Body of pancreas (tissue), 4 donors: Measurements from ENCODE around the gene UBXN6. TPM values are rescaled to one million over a fixed set of nuclear protein-coding genes. Genes with fewer than 3 reads are reported as not detected.

Source experiments
- ATAC-seq: fragments of 150-250 bp; one replicate; pipeline ENCODE4 v1.9.1; 2016
- DNase-seq, 4 donors: peaks; one replicate each; pipeline ENCODE4 v3.0.0-alpha.2; 2019
- H3K27ac ChIP-seq, 4 donors: fragments of 200-600 bp; sonication (generic); 1 replicate in 3 of 4; 2 replicates in 1 of 4; pipeline versions ENCODE4 v1.5.1 to v1.6.1; 2016 to 2019; ENCODE audit warnings: mild to moderate bottlenecking in 1 of 4, mixed read lengths in 1 of 4, moderate library complexity in 1 of 4
- H3K27me3 ChIP-seq, 2 donors: fragments of 200-600 bp; sonication (generic); one replicate each; pipeline ENCODE4 v1.6.0; 2016; ENCODE audit warnings: mild to moderate bottlenecking in 1 of 2
- H3K36me3 ChIP-seq, 2 donors: fragments of 200-600 bp; sonication (generic); replicated peaks in 1 of 2; 2 replicates each; pipeline ENCODE4 v1.5.1; 2016; ENCODE audit warnings: low read depth in 2 of 2; ENCODE audit not compliant: insufficient read depth in 1 of 2
- H3K4me1 ChIP-seq: fragments of 200-600 bp; sonication (generic); one replicate; pipeline ENCODE4 v1.6.0; 2016
- H3K4me3 ChIP-seq, 2 donors: fragments of 200-600 bp; sonication (generic); 1 replicate in 1 of 2; 2 replicates in 1 of 2; pipeline ENCODE4 v1.5.1; 2016 to 2019
- H3K9me3 ChIP-seq, 3 donors: fragments of 200-600 bp; sonication (generic); 1 replicate in 2 of 3; 2 replicates in 1 of 3; pipeline ENCODE4 v1.5.1; 2016
- CTCF ChIP-seq, 7 experiments: fragments of 450-650 bp in 4 of 7; fragments of 200-600 bp in 3 of 7; sonication (generic) in 3 of 7; IDR thresholded peaks; one replicate each; pipeline ENCODE4 v1.5.1; 2016 to 2019; ENCODE audit warnings: antibody characterized with exemption in 7 of 7
- POLR2A ChIP-seq, 3 donors: fragments of 450-650 bp; IDR thresholded peaks; one replicate each; pipeline ENCODE4 v1.6.1; 2016; ENCODE audit warnings: antibody characterized with exemption in 3 of 3, mild to moderate bottlenecking in 2 of 3
- WGBS, 2 donors: methylation state at CpG; one replicate each; pipeline ENCODE4 v1.1.5; 2017; 5-methylcytosine and 5-hydroxymethylcytosine counted together
- intact Hi-C: fragments of 100-400 bp; cut with DNase I; formaldehyde crosslinking; loops from one replicate; pipeline ENCODE4 v1.15.1; 2023
- total RNA-seq, 2 donors: library from RNA; depleted of rRNA; stranded (reverse); fragments of >200 nt; gene quantifications; one replicate each; pipeline ENCODE4 v1.1.0, GENCODE V29; 2016

UBXN6 gene
- total RNA-seq, 2 donors from 2014 or later: 64.6 to 107 TPM

- no peaks in the 10 kb centered on the region for H3K4me1 ChIP-seq
- peaks cover 9 to 12% of the 10 kb centered on the region in 2 donors for H3K36me3 ChIP-seq
- DNase-seq: no peak
- no peaks in the 10 kb centered on the region for H3K9me3 ChIP-seq
- no peaks in the 10 kb centered on the region for H3K27me3 ChIP-seq
- no peak for TF ChIP-seq POLR2A (IDR thresholded peaks at IDR 0.05)
- TF ChIP-seq CTCF (IDR thresholded peaks at IDR 0.05): no peak
- no peak overlapping the region for H3K4me3 ChIP-seq
- WGBS, 2 donors: 95% methylated on average over 8 of the region's 8 CpGs
- intact Hi-C loops: no loop called here
- ATAC-seq: no peak
- no peak overlapping the region for H3K27ac ChIP-seq
Observed at GRCh38 chr19:4494691-4495064, 37.1 kb upstream of the UBXN6 start.

- no peaks in the 10 kb centered on the region for H3K4me1 ChIP-seq
- WGBS, 2 donors: 95 to 98% methylated on average over 50 to 61 of the region's 61 CpGs
- TF ChIP-seq CTCF (IDR thresholded peaks at IDR 0.05) (no peak), POLR2A (IDR thresholded peaks at IDR 0.05) (no peak)
- ATAC-seq (no peak), DNase-seq (no peak)
- no peak overlapping the region for H3K4me3 ChIP-seq
- intact Hi-C loops: no loop called here
- peaks cover 9 to 12% of the 10 kb centered on the region in 2 donors for H3K36me3 ChIP-seq
- no peak overlapping the region for H3K27ac ChIP-seq
- H3K9me3 ChIP-seq: no peaks in the 10 kb centered on the region
- no peaks in the 10 kb centered on the region for H3K27me3 ChIP-seq
Observed at GRCh38 chr19:4493929-4494690, 36.5 kb upstream of the UBXN6 start.

- H3K27ac ChIP-seq: no peak overlapping the region
- intact Hi-C loops: no loop called here
- TF ChIP-seq CTCF (IDR thresholded peaks at IDR 0.05) (no peak), POLR2A (IDR thresholded peaks at IDR 0.05) (no peak)
- no peaks in the 10 kb centered on the region for H3K9me3 ChIP-seq
- WGBS, 2 donors: 87 to 95% methylated on average over 21 to 41 of the region's 41 CpGs
- H3K4me3 ChIP-seq: no peak overlapping the region
- peaks cover 9 to 12% of the 10 kb centered on the region in 2 donors for H3K36me3 ChIP-seq
- no peaks in the 10 kb centered on the region for H3K27me3 ChIP-seq
- ATAC-seq (no peak), DNase-seq (no peak)
- H3K4me1 ChIP-seq: no peaks in the 10 kb centered on the region
Observed at GRCh38 chr19:4493104-4493928, 35.7 kb upstream of the UBXN6 start.

GRCh38 chr19:4492337-4493103, 34.9 kb upstream of the UBXN6 start:
- 84 to 100% methylated on average over 1 to 3 of the region's 3 CpGs for WGBS, 2 donors
- H3K27me3 ChIP-seq: no peaks in the 10 kb centered on the region
- H3K9me3 ChIP-seq: no peaks in the 10 kb centered on the region
- H3K4me1 ChIP-seq: no peaks in the 10 kb centered on the region
- no peak overlapping the region for H3K4me3 ChIP-seq
- DNase-seq (no peak), ATAC-seq (no peak)
- H3K27ac ChIP-seq: no peak overlapping the region
- H3K36me3 ChIP-seq: peaks cover 9 to 10% of the 10 kb centered on the region in 2 donors
- intact Hi-C loops: no loop called here
- no peak for TF ChIP-seq CTCF (IDR thresholded peaks at IDR 0.05)
